Measurements from ENCODE around the gene NPY5R.

The NPY5R gene

DNA sequence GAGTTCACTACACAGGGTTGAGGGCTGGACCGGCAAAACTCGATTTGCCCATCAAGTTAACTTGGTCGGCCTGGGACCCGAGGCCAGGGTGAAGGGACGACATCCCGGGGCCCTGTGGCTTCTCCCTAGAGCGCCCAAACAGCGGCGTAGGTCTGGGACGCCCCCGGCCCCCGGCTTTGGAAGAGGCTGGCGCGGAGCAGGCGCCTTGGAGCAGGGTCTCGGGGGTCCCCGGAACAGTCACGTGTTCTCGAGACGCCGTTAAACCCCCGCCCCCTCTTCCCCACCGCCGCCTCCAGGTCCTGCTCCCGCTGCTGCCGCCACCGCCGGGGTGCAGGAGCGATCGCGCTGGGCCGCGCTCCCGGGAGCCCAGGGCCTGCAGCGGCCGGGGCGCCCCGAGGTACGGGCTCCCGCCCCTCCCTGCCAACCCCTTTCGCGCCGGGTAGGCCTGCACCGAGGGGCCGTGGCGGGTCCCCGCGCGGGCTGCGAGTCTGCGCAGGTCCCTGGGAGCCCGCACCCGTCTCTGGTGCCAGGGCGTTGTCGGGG, at the start of gene NPY5R:
TSS of gene NPY5R (plus strand) at position 289 of the 543 bp plus-strand sequence. CDS start 6,382 bp downstream, outside the sequence.
- no peak for DNase-seq (ENCODE audit: low spot score)

DNA sequence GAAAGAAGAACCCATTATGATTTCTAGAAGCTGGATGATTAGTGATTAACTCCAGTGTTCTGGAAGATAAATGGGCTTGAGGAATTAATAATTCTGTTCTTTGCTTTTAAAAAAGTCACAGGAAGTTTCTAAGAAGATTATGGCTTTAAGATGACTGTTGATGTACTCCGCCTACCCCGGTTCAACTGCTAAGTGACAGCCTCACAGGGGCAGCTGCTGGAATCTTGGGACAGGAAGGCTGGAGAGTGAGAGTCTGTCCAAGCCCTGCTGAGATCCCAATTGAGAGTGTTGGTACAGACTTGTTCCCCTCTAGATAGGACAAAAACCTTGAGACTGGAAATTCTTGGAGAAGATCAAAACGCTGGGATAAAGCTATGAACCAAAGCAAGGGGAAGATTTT, 48.6 kb upstream of the NPY5R start:
- DNase-seq (ENCODE audit: low spot score): no peak

GRCh38 chr4:163300445-163300844, 43.2 kb upstream of the NPY5R start:
- no peak for DNase-seq (ENCODE audit: low spot score)

GRCh38 chr4:163303069-163303468, 40.6 kb upstream of the NPY5R start:
- no peak for DNase-seq (ENCODE audit: low spot score)

GRCh38 chr4:163309466-163309865, 34.2 kb upstream of the NPY5R start:
- DNase-seq (ENCODE audit: low spot score): no peak

DNA sequence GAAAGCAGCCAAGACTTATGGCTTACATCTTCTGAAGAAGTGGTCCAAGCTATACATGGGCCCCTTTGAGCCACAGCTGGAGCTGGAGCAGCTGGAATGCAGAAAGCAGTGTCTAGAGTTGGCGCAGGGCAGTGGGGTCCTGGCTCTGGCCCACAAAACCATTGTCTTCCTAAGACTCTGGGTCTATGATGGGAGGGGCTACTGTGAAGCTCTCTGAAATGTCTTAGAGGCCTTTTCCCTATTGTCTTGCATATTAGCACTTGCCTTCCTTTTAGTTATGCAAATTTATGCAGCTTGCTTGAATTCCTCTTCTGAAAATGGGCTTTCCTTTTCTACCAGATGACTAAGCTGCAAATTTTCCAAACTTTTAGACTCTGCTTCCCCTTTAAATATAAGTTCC, 26.6 kb upstream of the NPY5R start:
- no peak for DNase-seq (ENCODE audit: low spot score)

GRCh38 chr4:163330916-163331628, 12.6 kb upstream of the NPY5R start:
- no peak for DNase-seq (ENCODE audit: low spot score)

GRCh38 chr4:163331629-163332376, 11.9 kb upstream of the NPY5R start:
- peak; percentile 40 for DNase-seq (ENCODE audit: low spot score)

DNA sequence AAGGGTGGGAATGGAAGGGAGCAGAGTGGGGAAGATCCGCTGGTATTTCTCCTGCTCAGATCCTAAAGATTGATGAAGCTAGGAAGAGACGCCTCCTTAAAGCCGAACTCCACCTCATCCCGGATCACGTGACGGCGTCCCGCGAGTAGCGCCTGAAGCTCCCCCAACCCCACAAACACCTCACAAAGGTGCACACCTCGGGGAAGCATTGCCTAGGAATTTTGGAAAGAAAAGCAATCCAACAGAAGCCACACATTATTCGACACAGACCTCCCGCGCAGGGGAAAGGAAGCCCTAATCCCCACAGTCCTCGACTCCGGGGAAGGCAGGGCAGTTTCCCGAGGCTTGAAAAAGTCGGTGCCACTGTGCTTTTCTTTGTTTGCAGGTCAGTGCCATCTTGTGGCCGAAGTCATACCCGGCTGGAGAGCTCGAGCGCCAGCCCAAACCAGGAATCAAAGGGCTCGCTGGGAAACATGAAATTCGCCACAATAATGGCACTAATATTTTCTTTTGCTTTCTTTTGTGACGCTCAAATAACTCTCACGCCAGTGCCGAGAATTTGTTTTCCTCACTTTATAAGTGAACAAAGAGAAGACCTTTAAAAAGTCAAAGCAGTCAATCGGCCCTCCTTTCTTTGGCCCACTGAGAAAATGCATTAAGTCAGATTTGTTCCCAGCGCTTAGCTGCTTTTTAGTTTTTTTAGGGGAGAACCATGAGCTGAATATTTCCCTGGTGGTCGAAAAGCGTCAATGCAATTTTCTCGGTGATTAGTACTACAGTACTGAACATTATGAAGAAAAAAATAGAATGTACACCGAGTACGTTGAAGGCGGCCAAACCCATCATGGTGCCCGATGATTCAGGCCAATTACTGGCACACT, 10.9 kb upstream of the NPY5R start, which contains the start of gene NPY1R:
TSS of gene NPY1R (minus strand) at position 71 of the 881 bp plus-strand sequence. CDS start 6,042 bp downstream, outside the sequence.
- peak; percentile 87 for DNase-seq (ENCODE audit: low spot score)

GRCh38 chr4:163335384-163335783, 8.3 kb upstream of the NPY5R start:
- no peak for DNase-seq (ENCODE audit: low spot score)

- DNase-seq (ENCODE audit: low spot score): peak; percentile 16
Measured at GRCh38 chr4:163344147-163345125, 744 bp downstream of the NPY5R start.

- DNase-seq (ENCODE audit: low spot score): no peak
Measured at GRCh38 chr4:163350672-163351071, 7.0 kb downstream of the NPY5R start.

- DNase-seq (ENCODE audit: low spot score): no peak
Measured at GRCh38 chr4:163353054-163353453, 9.4 kb downstream of the NPY5R start.

DNA sequence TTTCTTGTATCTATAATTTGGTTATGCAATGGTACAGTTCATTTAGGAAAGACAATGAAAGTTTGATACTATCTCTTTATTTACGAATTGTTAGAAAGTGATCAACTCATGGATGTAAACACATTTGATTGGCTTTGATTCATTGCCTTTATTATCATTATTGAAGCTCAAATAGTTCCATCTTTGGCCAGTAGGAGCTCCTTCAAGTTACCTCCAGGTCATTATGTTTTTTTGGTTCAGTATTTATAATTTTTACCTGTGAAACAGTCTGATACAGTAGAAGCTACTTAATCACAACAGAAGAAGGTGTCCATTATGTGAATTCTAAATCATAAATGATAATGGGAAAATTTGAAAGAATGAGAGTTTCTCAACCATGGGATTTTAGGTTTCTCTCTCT, 12.4 kb downstream of the NPY5R start:
- DNase-seq (ENCODE audit: low spot score): no peak

DNA sequence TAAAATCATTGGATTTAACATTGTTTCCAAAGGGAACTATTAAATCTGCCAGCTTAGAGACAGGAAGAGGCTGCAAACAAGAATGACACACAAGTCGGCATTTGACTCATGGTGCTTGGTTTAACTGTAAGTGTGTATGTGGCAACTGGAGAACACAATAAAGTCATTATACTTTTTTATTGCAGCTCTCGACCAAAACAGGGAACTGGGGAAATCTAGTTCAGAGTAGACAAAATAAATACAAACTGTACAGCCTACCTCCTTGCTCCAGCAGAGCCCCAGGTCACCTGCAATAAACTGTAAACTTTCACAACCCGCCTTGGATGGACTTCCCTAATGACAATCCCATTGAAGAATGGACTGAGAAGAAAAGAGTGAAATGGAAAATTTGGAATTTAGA, 24.0 kb downstream of the NPY5R start:
- no peak for DNase-seq (ENCODE audit: low spot score)

DNA sequence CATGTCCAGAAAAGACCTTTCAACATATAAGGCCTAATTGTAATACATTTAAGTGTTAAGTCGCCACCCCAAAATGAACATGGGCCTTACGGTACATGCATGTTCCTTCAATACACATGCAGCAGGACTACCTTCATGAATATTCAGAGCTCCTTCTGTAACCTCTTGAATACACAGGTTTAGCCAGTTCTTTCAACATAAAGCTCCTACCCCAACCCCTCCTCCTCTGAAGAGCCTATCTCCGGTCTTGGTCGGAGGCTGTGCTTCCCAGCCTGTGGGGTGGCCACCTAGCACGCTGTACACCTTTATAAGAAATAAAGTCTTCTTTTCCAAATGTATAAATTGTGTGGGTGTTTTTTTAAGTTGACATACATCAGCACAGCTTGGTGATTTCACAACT, 28.3 kb downstream of the NPY5R start:
- no peak for DNase-seq (ENCODE audit: low spot score)

GRCh38 chr4:163378661-163379060, 35.0 kb downstream of the NPY5R start:
- DNase-seq (ENCODE audit: low spot score): no peak

GRCh38 chr4:163380703-163381102, 37.0 kb downstream of the NPY5R start:
- no peak for DNase-seq (ENCODE audit: low spot score)

DNA sequence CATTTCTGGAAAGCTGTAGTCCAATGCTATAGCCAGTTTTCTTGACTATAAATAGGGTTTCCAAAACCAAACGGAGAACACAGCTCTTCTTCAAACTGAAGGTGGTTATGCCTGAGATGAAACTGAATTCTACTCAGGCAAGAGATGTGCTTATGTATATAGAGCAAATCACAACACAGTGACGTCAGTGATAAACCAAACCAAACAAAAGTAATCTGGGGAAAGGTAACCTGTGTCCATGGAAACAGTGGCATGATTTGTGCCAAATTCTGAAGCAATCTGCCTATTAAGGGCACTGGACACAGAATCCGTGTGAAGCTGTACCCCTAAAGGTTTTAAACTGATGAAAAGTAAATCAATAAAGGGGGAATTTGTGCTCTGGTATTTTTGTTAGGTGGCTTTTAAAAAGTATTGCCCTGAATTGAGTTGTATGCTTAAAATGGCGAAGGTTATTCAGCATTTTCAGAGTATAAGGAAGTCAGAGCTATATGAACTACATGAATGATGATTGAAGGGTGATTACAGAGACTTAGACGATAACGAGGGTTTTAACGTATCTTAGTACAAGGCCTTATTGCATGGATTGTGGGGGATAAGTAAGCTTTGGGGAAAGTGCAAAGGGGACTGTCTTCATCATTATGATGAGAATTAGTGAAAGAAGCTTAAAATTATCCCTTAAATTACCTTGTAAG, 38.6 kb downstream of the NPY5R start:
- no peak for DNase-seq (ENCODE audit: low spot score)

DNA sequence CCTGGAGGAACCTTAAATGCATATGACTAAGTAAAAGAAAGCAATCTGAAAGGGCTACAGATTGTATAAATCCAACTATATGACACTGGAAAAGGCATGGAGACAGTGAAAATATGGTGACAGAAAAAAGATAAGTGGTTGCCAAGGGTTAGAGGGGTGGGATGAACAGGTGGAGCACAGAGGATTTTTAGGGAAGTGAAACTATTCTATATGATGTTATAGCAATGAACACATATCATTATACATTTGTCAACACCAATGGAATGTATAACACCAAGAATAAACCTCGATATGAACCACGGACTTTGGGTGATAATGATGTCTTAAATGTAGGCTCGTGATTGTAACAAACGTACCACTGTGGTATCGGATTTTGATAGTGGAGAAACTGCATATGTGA, 40.7 kb downstream of the NPY5R start:
- DNase-seq (ENCODE audit: low spot score): no peak

Measured in AG08396 (cell line).